LNCaP clone FGC (cell line): ENCODE measurements around the gene EXOC6.
"Not testable (repeated sequence)": the region's sequence is repeated elsewhere in the genome, so short reads cannot be mapped to it uniquely, and the experiment has no call there.

Source experiments
- DNase-seq: peaks from one replicate; pipeline ENCODE4 v3.0.0-alpha.2; 2011; ENCODE audit warnings: low read depth
- H3K4me3 ChIP-seq: 2 replicates; pipeline ENCODE4 v1.5.1; 2011; ENCODE audit warnings: mild to moderate bottlenecking, low read depth, low read length, control low read depth
- CTCF ChIP-seq: IDR thresholded peaks from 2 replicates; pipeline ENCODE4 v1.5.1; 2012; ENCODE audit warnings: mild to moderate bottlenecking; ENCODE audit not compliant: control insufficient read depth, insufficient read depth; ENCODE audit errors: extremely low read depth

EXOC6 gene

GRCh38 chr10:92894081-92894655 is 45.8 kb downstream of the EXOC6 start:
- H3K4me3 ChIP-seq = no peak overlapping the region
- TF ChIP-seq CTCF = no peak
- no peak for DNase-seq

GRCh38 chr10:92897916-92898315 is 49.6 kb downstream of the EXOC6 start:
- H3K4me3 ChIP-seq = no peak overlapping the region
- no peak for DNase-seq
- no peak for TF ChIP-seq CTCF

GRCh38 chr10:92901819-92902251 is 53.5 kb downstream of the EXOC6 start:
- no peak for TF ChIP-seq CTCF
- no peak for DNase-seq

GRCh38 chr10:92903633-92904032 is 55.3 kb downstream of the EXOC6 start:
- no peak for TF ChIP-seq CTCF
- DNase-seq = peak; percentile 91
- H3K4me3 ChIP-seq = peak overlapping the region; percentile 20; the same call in 1 of the 2 replicates

More at GRCh38 chr10:92901819-92902251, 53.5 kb downstream of the EXOC6 start:
- no peak overlapping the region for H3K4me3 ChIP-seq

- TF ChIP-seq CTCF = no peak
- no peak overlapping the region for H3K4me3 ChIP-seq
- no peak for DNase-seq
These were observed 59.0 kb downstream of the EXOC6 start for GRCh38 chr10:92907280-92907679.

- not testable (repeated sequence) for H3K4me3 ChIP-seq, DNase-seq
These were observed 64.3 kb downstream of the EXOC6 start for GRCh38 chr10:92912631-92913030.

- TF ChIP-seq CTCF = no peak
- no peak overlapping the region for H3K4me3 ChIP-seq
- DNase-seq = no peak
These were observed 65.7 kb downstream of the EXOC6 start for GRCh38 chr10:92913973-92914372.
